LoVo (cell line): ENCODE measurements around the gene MIA.
A peak's percentile ranks its signal among the peaks of the same experiment; 100 is the strongest.
"Not testable (repeated sequence)": the region's sequence is repeated elsewhere in the genome, so short reads cannot be mapped to it uniquely, and the experiment has no call there.

Source experiments
- DNase-seq: peaks from one replicate; pipeline ENCODE4 v3.0.0-alpha.2; 2016; ENCODE audit warnings: low spot score

The MIA gene

DNA sequence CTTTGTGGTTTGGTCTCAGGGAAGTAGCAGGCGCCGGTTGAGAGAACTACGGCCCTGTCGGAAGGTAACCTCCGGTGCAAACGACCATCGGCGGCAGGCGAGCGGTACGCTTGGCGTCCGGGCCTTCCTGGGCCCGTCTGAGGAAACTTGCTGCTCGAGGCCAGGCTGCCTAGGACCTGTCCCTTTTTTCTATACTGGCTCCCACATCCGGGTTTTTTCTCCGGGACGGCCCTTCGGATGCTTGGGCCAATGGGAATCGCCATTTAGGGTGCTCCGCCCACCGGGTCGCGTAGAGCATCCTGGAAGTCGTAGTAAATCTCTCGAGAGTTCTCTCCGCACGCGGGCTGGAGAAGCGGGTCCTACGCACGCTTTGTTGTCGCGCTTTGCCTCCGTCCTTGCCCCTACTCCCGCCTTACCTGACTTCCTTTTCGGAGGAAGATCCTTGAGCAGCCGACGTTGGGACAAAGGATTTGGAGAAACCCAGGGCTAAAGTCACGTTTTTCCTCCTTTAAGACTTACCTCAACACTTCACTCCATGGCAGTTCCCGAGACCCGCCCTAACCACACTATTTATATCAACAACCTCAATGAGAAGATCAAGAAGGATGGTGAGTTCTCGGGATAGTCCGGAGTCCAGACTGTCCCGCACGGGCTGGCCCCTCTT lies 24.3 kb upstream of the MIA start, which contains the start of gene SNRPA:
SNRPA (plus strand) TSS at position 330 of the 664 bp plus-strand sequence; CDS start at position 536, 206 bp downstream.
- peak; percentile 97 for DNase-seq

DNA sequence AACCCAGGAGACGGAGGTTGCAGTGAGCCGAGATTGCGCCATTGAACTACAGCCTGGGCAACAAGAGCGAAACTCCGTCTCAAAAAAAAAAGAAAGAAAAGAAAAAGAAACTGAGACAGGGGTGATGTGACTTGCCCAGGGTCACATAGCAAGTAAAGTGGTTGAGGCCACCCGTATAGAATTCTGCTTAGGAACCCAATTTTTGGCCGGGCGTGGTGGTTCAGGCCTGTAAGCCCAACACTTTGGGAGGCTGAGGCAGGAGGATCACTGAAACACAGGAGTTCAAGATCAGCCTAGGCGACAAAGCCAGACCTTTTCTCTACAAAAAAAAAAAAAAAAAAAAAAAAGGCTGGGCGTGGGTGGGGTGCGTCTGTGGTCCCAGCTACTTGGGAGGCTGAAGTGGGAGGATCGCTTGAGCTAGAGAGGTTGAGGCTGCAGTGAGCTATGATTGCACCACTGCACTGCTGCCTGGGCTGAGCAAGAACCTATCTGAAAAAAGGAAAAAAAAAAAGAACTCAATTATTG lies 23.0 kb upstream of the MIA start:
- DNase-seq = no peak

DNA sequence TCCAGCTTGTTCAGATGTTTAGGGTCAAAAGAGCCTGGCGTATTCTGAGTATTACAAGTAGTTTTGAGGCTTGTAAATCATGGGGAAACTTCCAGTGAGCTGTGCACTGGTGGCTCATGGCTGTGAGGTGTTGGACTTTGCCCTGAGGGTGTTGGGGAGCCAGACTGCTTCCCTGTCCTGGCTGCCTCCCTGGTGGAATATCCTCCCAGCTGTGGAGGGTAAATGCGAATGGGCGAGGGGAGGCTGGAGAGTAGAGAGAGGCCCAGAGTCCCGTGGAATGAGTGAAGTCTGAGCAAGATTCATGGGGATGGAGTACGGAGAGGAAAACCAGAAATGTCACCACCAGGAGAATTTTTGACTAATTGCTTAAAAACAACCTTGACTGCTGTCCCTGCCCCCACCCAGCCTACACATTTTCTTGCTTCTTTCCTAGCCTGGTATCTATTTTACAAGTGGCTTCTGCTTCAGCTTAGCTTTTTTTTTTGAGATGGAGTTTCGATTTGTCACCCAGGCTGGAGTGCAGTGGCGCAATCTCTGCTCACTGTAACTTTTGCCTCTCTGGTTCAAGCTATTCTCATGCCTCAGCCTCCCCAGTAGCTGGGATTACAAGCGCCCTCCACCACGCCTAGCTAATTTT lies 20.6 kb upstream of the MIA start:
- no peak for DNase-seq

GRCh38 chr19:40755248-40755624 lies 20.1 kb upstream of the MIA start:
- no peak for DNase-seq

- no peak for DNase-seq
These were observed 19.5 kb upstream of the MIA start for GRCh38 chr19:40755791-40756190.

DNA sequence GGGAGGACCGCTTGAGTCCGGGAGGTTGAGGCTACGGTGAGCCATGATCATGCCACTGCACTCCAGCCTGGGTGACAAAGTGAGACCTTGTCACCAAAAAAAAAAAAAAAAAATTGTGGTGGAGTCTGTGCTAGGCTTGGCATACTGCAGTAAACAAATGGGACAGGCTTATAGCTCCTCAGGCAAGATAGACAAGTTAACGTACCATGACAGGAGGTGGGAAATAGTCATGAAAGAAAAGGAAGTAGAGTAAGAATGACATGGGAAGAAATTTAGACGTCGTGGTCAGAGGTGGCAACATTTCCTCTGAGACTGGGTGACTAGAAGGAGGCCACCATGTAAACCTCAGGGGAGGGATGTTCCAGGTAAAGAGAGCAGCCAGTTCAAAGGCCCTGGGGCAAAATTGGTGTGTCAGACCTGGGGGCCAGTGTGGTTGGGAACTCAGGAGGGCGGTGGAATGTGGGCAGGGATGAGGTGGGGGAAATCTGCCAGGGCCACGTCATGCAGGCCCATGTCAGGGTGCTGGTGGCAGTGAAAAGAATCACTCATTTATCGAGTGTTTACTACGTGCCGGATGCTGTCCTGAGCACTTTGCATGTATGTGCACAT lies 18.7 kb upstream of the MIA start:
- DNase-seq = no peak

DNA sequence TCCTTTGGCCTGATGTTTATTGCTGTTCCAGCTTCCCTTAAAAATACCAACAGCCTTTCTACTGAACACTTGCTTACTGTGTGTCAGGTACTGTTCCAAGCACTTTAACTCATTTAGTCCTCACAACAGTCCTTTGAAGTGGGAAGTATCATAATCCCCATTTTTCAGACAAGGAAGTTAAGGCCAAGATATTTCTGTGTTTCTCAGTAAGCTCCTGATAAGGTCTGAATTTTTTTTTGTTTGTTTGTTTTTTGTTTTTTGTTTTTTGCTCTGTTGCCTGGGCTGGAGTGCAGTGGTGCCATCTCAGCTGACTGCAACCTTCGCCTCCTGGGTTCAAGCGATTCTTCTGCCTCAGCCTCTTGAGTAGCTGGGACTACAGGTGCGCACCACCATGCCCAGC lies 16.8 kb upstream of the MIA start:
- no peak for DNase-seq

- DNase-seq = no peak
These were observed 16.0 kb upstream of the MIA start for GRCh38 chr19:40759352-40759751.

DNA sequence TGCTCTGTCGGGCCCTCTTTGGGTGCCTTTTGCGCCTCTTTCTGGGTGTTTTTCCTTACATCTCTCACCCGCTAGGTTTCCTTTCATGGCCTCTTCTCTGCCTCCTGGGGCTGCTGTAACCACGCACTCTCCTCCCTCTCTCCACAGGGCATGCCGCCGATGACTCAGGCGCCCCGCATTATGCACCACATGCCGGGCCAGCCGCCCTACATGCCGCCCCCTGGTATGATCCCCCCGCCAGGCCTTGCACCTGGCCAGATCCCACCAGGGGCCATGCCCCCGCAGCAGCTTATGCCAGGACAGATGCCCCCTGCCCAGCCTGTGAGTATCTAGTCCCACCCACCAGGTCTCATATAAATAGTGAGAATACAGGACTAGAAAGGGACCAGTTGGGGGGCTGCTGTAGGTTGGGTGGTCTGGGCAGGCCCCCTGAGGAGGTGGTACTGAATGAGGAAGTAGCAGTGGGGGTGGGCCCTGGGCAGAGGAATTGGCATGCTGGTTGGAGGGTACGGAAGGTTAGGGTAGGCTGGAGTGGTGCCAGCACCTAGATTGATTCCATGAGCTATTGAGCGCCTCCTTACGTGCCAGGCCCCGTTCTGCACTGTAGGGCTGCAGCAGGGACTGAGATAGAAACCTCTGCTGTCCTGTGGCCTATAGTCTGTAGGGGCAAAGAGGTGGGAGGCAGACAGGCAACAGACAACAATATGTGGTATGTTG lies 12.4 kb upstream of the MIA start:
- no peak for DNase-seq

- DNase-seq = no peak
These were observed 11.8 kb upstream of the MIA start for GRCh38 chr19:40763526-40763925.

GRCh38 chr19:40763963-40764362 lies 11.4 kb upstream of the MIA start:
- no peak for DNase-seq

DNA sequence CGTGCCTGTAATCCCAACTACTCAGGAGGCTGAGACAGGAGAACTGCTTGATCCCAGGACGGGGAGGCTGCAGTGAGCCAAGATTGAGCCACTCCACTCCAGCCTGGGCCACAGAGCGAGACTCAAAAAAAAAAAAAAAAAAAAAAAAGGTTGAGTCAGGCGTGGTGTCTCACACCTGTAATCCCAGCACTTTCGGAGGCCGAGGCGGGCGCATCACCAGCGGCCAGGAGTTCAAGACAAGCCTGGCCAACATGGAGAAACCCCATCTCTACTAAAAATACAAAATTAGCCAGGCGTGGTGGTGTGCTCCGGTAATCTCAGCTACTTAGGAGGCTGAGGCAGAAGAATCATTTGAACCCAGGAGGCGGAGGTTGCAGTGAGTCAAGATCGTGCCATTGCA lies 8.9 kb upstream of the MIA start:
- DNase-seq = not testable (repeated sequence)

DNA sequence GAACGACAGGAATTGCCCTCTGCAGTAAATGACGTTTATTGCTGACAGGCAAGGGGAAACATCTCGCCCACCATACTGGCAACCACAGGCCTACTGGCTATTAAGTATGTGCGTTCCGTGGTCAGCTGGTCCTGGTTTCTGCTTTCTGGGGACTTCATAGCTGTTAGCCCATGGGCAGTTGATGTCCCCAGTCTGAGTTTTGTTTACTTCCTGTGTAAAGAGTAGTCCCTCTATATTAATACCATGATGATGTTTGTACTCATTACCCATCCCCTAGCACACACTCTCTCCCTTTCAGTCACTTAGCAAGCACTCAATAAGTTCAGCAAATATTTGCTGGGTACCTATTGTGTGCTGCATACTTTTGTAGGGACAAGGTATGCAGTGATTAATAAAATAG lies 6.5 kb upstream of the MIA start:
- no peak for DNase-seq

- not testable (repeated sequence) for DNase-seq
These were observed 4.0 kb upstream of the MIA start for GRCh38 chr19:40771101-40771862.

GRCh38 chr19:40775632-40776022 lies 306 bp downstream of the MIA start:
- DNase-seq = no peak

DNA sequence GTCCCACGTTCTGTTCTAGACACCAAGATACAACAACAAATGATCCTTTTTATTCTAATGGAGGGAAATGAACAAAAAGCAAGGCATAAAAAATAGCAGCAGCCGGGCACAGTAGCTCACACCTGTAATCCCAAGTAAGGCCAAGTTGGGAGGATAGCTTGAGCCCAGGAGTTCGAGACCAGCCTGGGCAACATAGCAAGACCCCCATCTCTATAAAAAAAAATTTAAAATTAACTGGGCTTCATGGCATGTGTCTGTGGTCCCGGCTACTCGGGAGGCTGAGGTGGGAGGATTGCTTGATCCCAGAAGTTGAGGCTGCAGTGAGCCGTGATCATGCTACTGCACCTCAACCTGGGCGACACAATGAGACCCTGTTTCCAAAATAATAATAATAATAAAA lies 1.0 kb downstream of the MIA start:
- DNase-seq = no peak

- peak; percentile 86 for DNase-seq
These were observed 1.8 kb downstream of the MIA start for GRCh38 chr19:40776932-40777644.

DNA sequence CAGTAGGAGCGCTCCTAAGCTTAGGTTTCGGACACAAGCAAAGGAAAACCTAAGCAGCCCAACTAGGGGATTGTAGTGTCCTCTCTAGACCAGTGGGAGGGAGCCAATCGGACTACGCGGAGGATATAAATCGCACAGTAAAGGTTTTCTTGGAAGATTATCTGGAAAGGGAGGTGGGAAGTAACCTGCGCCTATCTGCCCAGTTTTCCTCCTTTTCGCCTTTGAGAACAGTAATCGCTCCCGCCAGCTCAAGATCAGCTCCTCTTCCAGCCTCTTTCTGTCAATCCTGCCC lies 2.3 kb downstream of the MIA start:
- no peak for DNase-seq

DNA sequence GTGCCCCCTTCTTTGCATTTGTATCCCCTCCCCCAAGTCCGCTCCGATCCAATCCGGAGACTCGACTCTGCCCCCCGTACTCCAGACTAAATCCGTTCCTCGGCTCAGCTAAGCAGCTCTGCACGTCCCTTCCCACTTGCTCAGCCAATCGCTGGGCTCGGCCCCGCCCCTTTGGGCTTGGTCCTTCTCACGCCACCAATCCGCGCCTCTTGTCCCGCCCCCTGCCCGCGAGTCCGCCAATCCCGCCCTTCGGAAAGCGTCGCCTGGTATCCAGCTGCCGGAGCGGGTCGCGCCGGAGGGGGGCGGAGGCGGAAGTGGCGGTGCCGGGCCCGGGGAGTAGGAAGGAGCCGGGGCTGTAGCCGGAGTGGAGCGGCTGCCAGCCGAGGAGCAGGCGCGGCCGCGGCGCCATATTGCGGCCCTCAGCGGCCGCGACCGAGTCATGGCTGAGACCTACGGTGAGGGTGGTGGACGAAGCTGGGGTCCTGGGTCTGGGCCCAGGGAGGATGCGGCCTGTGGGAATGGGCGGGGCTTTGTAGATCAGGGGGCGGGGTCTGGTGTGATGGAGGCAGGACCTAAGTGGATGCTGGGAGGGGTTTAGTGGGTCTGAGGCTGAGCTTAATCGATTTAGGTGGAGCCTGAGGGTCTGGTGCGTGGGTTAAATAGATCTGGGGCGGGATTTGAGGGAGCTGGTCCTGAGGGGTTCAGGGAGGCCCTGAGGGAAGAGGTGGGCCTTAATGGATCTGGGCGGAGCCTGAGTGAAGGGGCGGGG lies 2.8 kb downstream of the MIA start, which contains the start of gene RAB4B:
RAB4B (plus strand) TSS at position 311 of the 769 bp plus-strand sequence; CDS start at position 440, 129 bp downstream.
- DNase-seq = peak; percentile 99

DNA sequence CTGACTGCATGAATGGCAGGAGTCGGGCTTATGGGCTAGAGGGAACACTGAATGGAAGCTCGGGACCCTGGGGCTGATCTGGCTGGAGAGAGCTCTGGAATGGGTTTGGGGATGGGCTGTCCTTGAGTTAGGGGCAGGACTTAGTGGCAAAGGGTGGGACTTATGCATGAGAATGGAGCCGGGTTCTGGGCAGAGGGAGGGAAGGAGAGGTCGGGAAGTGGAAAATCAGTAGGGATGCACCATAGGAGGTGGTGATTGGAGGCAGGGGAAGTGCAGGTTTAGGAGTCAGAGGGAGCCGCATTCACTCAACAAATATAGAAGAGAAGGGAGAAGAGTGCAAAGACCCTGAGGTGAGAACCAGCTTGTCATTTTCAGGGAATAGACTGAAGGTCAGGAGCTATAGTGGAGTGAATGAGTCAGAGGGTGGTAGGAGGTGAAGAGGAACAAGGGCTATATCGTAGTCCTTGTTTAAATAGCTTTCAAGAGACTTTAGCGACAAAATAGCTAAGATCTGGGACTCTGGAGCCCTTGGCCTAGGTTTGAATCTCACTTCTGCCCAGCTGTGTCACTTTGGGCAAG lies 3.5 kb downstream of the MIA start:
- no peak for DNase-seq
